HepG2 (cell line): ENCODE data around the gene SYS1. TPM values are rescaled to one million over a fixed set of nuclear protein-coding genes. Genes with fewer than 3 reads are reported as not detected.

Experiments
- CC2D1A ChIP-seq: sonication (generic); formaldehyde crosslinking; IDR thresholded peaks from 2 replicates; pipeline ENCODE4 v1.8.1; 2023; ENCODE audit warnings: mild to moderate bottlenecking, missing genetic modification reagents
- HNF4A ChIP-seq: sonication (generic); formaldehyde crosslinking; IDR thresholded peaks from 2 replicates; pipeline ENCODE4 v1.4.0; 2020; ENCODE audit warnings: missing genetic modification reagents
- HNF4G ChIP-seq, 2 experiments: sonication (generic) in 1 of 2; formaldehyde crosslinking in 1 of 2; IDR thresholded peaks; 2 replicates each; pipeline versions ENCODE4 v1.4.0 to v1.6.1; 2011 to 2020; ENCODE audit warnings: borderline replicate concordance in 2 of 2, low read depth in 2 of 2, mild to moderate bottlenecking in 2 of 2, low read length in 1 of 2, missing genetic modification reagents in 1 of 2, moderate library complexity in 1 of 2
- MAZ ChIP-seq, 2 experiments: sonication (generic) in 1 of 2; formaldehyde crosslinking in 1 of 2; IDR thresholded peaks; 2 replicates each; pipeline versions ENCODE4 v1.5.0 to v1.6.1; 2012 to 2020; ENCODE audit warnings: low read depth in 2 of 2, mild to moderate bottlenecking in 2 of 2, borderline replicate concordance in 1 of 2, improper control_type of control experiment in 1 of 2, low read length in 1 of 2, missing genetic modification reagents in 1 of 2, moderate library complexity in 1 of 2
- TAF15 ChIP-seq: fragments of 200-400 bp; formaldehyde crosslinking; IDR thresholded peaks from one replicate; pipeline ENCODE4 v1.6.1; 2018; ENCODE audit warnings: mild to moderate bottlenecking, low read depth, low read length; ENCODE audit not compliant: poor library complexity, severe bottlenecking
- TBP ChIP-seq: sonication (generic); formaldehyde crosslinking; IDR thresholded peaks from 2 replicates; pipeline ENCODE4 v1.5.0; 2020; ENCODE audit warnings: missing genetic modification reagents
- TEAD3 ChIP-seq: optimal IDR thresholded peaks from 2 replicates; pipeline ENCODE3; 2016; ENCODE audit warnings: borderline replicate concordance
- ZBTB7A ChIP-seq: sonication (generic); formaldehyde crosslinking; IDR thresholded peaks from 2 replicates; pipeline ENCODE4 v1.8.0; 2022; ENCODE audit warnings: mild to moderate bottlenecking, missing genetic modification reagents
- ZNF274 ChIP-seq: sonication (generic); formaldehyde crosslinking; IDR thresholded peaks from 2 replicates; pipeline ENCODE4 v1.5.1; 2020; ENCODE audit warnings: mild to moderate bottlenecking, missing genetic modification reagents
- ZNF282 ChIP-seq: fragments of 450-650 bp; IDR thresholded peaks from 2 replicates; pipeline ENCODE4 v1.6.1; 2018; ENCODE audit not compliant: partially characterized antibody
- ZNF326 ChIP-seq: sonication (generic); formaldehyde crosslinking; IDR thresholded peaks from 2 replicates; pipeline ENCODE4 v1.4.0; 2020; ENCODE audit warnings: missing genetic modification reagents, borderline replicate concordance
- ZNF430 ChIP-seq: sonication (generic); formaldehyde crosslinking; IDR thresholded peaks from 2 replicates; pipeline ENCODE4 v1.9.0; 2021; ENCODE audit warnings: mild to moderate bottlenecking, missing genetic modification reagents
- ZNF552 ChIP-seq: sonication (generic); formaldehyde crosslinking; IDR thresholded peaks from 2 replicates; pipeline ENCODE4 v1.9.0; 2022; ENCODE audit warnings: missing genetic modification reagents, mild to moderate bottlenecking, borderline replicate concordance
- polyA plus RNA-seq, 8 experiments: library from polyadenylated mRNA; depleted of rRNA in 3 of 8; stranded (reverse) in 7 of 8; unstranded in 1 of 8; fragments of >200 nt; fragmentation: Illumina TruSeq in 4 of 8; extraction: Trizol in 4 of 8; gene quantifications; 2 replicates each; pipeline versions ENCODE4 v1.2.1 to v1.2.3, GENCODE V29; 2011 to 2016; ENCODE audit warnings: low read depth in 4 of 8, missing spikeins in 1 of 8, mixed read lengths in 1 of 8; ENCODE audit not compliant: insufficient read depth in 1 of 8
- total RNA-seq, 5 experiments: library from RNA; depleted of rRNA; stranded (reverse); fragments of >200 nt; fragmentation: Illumina TruSeq; extraction: Trizol; gene quantifications; 2 replicates each; pipeline ENCODE4 v1.2.3, GENCODE V29; 2016; ENCODE audit warnings: low read depth in 1 of 5
- TF ChIP-seq, protein P1 (sequence below): sonication (generic); formaldehyde crosslinking; IDR thresholded peaks from 2 replicates; pipeline ENCODE4 v1.4.0; 2020; ENCODE audit warnings: missing genetic modification reagents, borderline replicate concordance
- TF ChIP-seq, protein P2 (sequence below): sonication (generic); formaldehyde crosslinking; IDR thresholded peaks from 2 replicates; pipeline ENCODE4 v1.8.1; 2022; ENCODE audit warnings: low read depth, mild to moderate bottlenecking, missing genetic modification reagents
- TF ChIP-seq, protein P3 (sequence below): sonication (generic); formaldehyde crosslinking; conservative IDR thresholded peaks from 2 replicates; pipeline ENCODE4 v1.8.0; 2022; ENCODE audit warnings: missing genetic modification reagents
- TF ChIP-seq, protein P4 (sequence below): sonication (generic); formaldehyde crosslinking; IDR thresholded peaks from 2 replicates; pipeline ENCODE4 v1.5.0; 2020; ENCODE audit warnings: missing genetic modification reagents, mild to moderate bottlenecking, borderline replicate concordance

Gene SYS1
- total and polyA plus RNA-seq, 2 of the 13 experiments (the other 11 are each of a cell fraction or from before 2014, with no cell fraction given): 38.3 to 65.6 TPM

DNA sequence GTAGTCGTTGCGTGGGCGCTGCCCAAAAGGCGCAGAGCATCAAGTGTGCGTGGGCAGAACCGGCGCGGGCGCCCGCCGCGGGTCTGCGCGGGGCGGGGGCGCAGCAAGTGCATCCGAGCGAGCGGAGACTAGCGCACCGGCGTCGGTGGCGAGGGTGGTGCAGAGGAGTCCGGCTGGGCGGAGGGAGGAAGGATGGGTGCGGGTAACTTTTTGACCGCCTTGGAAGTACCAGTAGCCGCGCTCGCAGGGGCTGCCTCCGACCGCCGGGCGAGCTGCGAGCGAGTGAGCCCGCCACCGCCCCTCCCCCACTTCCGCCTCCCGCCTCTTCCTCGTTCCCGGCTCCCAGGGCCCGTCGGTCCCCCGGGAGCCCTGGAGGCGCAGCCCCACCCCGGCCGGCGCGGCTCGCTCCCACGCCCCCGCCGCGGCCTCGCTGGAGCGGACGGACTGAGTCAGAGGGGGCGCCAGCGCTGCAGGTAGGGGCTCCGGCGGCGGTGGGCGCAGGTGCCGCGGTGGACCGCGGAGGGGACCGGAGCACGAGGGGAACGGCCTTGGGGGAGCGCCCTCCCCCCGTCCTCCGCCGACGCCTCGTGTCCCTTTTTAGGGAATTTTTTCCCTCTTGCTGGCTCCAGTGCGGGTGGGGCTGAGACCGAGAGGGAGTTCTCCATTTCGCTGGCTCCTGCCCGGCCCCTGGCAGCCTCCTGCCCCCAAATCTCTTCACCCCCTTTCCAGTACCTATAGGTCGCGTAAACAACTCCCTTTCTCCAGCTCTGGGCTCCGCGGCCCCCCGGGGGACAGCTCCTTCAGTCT, 43.5 kb downstream of the SYS1 start (continued):
- TF ChIP-seq, protein P1, sequence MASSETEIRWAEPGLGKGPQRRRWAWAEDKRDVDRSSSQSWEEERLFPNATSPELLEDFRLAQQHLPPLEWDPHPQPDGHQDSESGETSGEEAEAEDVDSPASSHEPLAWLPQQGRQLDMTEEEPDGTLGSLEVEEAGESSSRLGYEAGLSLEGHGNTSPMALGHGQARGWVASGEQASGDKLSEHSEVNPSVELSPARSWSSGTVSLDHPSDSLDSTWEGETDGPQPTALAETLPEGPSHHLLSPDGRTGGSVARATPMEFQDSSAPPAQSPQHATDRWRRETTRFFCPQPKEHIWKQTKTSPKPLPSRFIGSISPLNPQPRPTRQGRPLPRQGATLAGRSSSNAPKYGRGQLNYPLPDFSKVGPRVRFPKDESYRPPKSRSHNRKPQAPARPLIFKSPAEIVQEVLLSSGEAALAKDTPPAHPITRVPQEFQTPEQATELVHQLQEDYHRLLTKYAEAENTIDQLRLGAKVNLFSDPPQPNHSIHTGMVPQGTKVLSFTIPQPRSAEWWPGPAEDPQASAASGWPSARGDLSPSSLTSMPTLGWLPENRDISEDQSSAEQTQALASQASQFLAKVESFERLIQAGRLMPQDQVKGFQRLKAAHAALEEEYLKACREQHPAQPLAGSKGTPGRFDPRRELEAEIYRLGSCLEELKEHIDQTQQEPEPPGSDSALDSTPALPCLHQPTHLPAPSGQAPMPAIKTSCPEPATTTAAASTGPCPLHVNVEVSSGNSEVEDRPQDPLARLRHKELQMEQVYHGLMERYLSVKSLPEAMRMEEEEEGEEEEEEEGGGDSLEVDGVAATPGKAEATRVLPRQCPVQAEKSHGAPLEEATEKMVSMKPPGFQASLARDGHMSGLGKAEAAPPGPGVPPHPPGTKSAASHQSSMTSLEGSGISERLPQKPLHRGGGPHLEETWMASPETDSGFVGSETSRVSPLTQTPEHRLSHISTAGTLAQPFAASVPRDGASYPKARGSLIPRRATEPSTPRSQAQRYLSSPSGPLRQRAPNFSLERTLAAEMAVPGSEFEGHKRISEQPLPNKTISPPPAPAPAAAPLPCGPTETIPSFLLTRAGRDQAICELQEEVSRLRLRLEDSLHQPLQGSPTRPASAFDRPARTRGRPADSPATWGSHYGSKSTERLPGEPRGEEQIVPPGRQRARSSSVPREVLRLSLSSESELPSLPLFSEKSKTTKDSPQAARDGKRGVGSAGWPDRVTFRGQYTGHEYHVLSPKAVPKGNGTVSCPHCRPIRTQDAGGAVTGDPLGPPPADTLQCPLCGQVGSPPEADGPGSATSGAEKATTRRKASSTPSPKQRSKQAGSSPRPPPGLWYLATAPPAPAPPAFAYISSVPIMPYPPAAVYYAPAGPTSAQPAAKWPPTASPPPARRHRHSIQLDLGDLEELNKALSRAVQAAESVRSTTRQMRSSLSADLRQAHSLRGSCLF (CRISPR knock-in tag): no peak
- TF ChIP-seq TBP (no peak), ZNF430 (0 out of 2 replicates have a peak, but pooled peaks have one; percentile 11), TEAD3 (CRISPR knock-in tag) (no peak), HNF4G (IDR thresholded peaks at IDR 0.05; ENCODE audit: borderline replicate concordance, low read depth, low read length) (no peak), HNF4G (CRISPR knock-in tag; IDR thresholded peaks at IDR 0.05; ENCODE audit: borderline replicate concordance, low read depth) (no peak), ZNF552 (no peak), ZNF282 (no peak), ZNF274 (CRISPR knock-in tag) (no peak), TAF15 (no peak), CC2D1A (CRISPR knock-in tag) (no peak), HNF4A (CRISPR knock-in tag) (no peak), ZBTB7A (CRISPR knock-in tag) (0 out of 2 replicates have a peak, but pooled peaks have one; percentile 16), ZNF326 (no peak), MAZ (IDR thresholded peaks at IDR 0.05; ENCODE audit: borderline replicate concordance, low read depth, low read length) (no peak; the same call in 1 of the 2 replicates), MAZ (CRISPR knock-in tag; IDR thresholded peaks at IDR 0.05; ENCODE audit: low read depth) (peak; percentile 72)
- TF ChIP-seq, protein P2, sequence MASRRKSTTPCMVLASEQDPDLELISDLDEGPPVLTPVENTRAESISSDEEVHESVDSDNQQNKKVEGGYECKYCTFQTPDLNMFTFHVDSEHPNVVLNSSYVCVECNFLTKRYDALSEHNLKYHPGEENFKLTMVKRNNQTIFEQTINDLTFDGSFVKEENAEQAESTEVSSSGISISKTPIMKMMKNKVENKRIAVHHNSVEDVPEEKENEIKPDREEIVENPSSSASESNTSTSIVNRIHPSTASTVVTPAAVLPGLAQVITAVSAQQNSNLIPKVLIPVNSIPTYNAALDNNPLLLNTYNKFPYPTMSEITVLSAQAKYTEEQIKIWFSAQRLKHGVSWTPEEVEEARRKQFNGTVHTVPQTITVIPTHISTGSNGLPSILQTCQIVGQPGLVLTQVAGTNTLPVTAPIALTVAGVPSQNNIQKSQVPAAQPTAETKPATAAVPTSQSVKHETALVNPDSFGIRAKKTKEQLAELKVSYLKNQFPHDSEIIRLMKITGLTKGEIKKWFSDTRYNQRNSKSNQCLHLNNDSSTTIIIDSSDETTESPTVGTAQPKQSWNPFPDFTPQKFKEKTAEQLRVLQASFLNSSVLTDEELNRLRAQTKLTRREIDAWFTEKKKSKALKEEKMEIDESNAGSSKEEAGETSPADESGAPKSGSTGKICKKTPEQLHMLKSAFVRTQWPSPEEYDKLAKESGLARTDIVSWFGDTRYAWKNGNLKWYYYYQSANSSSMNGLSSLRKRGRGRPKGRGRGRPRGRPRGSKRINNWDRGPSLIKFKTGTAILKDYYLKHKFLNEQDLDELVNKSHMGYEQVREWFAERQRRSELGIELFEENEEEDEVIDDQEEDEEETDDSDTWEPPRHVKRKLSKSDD (CRISPR knock-in tag): no peak
- TF ChIP-seq, protein P3, sequence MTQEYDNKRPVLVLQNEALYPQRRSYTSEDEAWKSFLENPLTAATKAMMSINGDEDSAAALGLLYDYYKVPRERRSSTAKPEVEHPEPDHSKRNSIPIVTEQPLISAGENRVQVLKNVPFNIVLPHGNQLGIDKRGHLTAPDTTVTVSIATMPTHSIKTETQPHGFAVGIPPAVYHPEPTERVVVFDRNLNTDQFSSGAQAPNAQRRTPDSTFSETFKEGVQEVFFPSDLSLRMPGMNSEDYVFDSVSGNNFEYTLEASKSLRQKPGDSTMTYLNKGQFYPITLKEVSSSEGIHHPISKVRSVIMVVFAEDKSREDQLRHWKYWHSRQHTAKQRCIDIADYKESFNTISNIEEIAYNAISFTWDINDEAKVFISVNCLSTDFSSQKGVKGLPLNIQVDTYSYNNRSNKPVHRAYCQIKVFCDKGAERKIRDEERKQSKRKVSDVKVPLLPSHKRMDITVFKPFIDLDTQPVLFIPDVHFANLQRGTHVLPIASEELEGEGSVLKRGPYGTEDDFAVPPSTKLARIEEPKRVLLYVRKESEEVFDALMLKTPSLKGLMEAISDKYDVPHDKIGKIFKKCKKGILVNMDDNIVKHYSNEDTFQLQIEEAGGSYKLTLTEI (CRISPR knock-in tag): no peak
- TF ChIP-seq, protein P4, sequence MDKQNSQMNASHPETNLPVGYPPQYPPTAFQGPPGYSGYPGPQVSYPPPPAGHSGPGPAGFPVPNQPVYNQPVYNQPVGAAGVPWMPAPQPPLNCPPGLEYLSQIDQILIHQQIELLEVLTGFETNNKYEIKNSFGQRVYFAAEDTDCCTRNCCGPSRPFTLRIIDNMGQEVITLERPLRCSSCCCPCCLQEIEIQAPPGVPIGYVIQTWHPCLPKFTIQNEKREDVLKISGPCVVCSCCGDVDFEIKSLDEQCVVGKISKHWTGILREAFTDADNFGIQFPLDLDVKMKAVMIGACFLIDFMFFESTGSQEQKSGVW (CRISPR knock-in tag): no peak
